ENCODE data around the gene BOD1L1.

DNA sequence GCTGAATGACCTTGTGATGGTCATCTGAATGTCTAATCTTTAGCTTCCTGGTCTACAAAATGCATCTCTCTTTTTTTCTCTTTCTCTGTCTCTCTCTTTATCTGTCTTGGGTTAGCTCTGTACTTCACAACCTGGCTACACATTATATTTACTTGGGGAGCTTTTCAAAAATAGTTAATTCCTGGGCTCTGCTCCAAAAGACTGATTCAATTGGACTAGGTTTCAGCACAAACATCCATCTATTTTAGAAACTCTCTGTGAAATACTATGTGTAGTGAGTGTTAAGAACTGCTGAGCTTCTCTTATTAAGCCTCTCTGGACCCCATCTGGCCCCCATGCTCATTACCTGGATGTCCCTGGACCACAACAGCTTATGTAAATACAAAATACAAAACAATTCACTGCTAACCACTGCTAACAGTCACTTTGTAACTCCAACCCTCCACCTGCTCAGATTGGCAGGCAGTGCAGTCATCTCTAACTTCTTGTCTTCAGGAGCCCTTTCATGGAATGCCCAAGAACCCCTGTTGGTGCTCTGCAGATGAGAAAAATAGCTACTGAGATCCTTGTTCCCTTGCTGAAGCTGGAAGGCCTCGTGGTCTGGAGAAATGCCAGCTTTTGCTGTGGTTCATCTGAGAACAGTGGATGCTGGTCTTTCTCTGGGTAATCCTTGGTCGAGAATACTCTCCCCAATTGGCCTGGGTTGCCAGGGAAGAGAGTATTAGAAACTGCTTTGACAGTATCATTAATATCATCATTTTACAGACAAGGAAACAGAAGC, 14.8 kb upstream of the BOD1L1 start:
- TF ChIP-seq, protein P1, sequence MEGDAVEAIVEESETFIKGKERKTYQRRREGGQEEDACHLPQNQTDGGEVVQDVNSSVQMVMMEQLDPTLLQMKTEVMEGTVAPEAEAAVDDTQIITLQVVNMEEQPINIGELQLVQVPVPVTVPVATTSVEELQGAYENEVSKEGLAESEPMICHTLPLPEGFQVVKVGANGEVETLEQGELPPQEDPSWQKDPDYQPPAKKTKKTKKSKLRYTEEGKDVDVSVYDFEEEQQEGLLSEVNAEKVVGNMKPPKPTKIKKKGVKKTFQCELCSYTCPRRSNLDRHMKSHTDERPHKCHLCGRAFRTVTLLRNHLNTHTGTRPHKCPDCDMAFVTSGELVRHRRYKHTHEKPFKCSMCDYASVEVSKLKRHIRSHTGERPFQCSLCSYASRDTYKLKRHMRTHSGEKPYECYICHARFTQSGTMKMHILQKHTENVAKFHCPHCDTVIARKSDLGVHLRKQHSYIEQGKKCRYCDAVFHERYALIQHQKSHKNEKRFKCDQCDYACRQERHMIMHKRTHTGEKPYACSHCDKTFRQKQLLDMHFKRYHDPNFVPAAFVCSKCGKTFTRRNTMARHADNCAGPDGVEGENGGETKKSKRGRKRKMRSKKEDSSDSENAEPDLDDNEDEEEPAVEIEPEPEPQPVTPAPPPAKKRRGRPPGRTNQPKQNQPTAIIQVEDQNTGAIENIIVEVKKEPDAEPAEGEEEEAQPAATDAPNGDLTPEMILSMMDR (IDR thresholded peaks at IDR 0.05; ENCODE audit: poor library complexity, severe bottlenecking), result no peak
- TF ChIP-seq EZH2 (IDR thresholded peaks at IDR 0.05; ENCODE audit: borderline replicate concordance, insufficient read depth, low read length, poor library complexity, severe bottlenecking) (no peak), SMC3 (conservative IDR thresholded peaks at IDR 0.05; ENCODE audit: poor library complexity) (no peak), POLR2AphosphoS5 (IDR thresholded peaks at IDR 0.05) (no peak)

Data from neural cell (in vitro differentiated cells).